GM12891 (cell line): ENCODE results near the gene MICU1.
A peak's percentile ranks its signal among the peaks of the same experiment; 100 is the strongest.

Experiments
- DNase-seq: peaks from one replicate; pipeline ENCODE4 v3.0.0; 2011; ENCODE audit warnings: low spot score; ENCODE audit not compliant: insufficient read length
- FAIRE-seq: peaks from 2 replicates; lab custom pipeline; 2011; peaks lifted over from hg19 to GRCh38; lab: Jason Lieb, UNC
- PAX5 ChIP-seq: IDR thresholded peaks from 2 replicates; pipeline ENCODE4 v1.6.1; 2011; ENCODE audit warnings: low read length, moderate library complexity, mild to moderate bottlenecking; ENCODE audit not compliant: insufficient read depth, severe bottlenecking
- POLR2A ChIP-seq: IDR thresholded peaks from 2 replicates; pipeline ENCODE4 v1.6.1; 2011; ENCODE audit warnings: low read depth, low read length, control low read depth
- POLR2AphosphoS5 ChIP-seq: IDR thresholded peaks from 2 replicates; pipeline ENCODE4 v1.6.1; 2011; ENCODE audit warnings: low read depth, low read length, control low read depth
- POU2F2 ChIP-seq: IDR thresholded peaks from 2 replicates; pipeline ENCODE4 v1.6.1; 2011; ENCODE audit warnings: low read depth, mild to moderate bottlenecking, control low read depth, low read length, moderate library complexity
- SPI1 ChIP-seq: IDR thresholded peaks from 2 replicates; pipeline ENCODE4 v1.6.1; 2011; ENCODE audit warnings: low read depth, low read length, control low read depth
- TAF1 ChIP-seq: IDR thresholded peaks from 2 replicates; pipeline ENCODE4 v1.6.1; 2011; ENCODE audit warnings: low read depth, low read length, control low read depth

Gene MICU1

DNA sequence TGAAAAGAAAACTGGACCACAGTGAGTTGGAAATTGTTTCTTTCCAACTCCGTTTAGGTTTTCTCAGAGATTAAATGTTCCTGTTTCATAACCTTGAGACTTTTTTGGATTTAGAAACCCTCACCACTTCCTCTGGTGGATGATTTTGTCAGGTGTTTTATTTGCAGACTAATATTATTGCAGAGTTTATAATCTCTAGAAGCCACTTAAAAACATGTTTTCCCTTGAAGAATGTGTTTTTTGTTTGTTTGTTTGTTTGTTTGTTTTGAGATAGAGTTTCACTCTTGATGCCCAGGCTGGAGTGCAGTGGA lies 520 bp upstream of the MICU1 start:
- FAIRE-seq (no peak), DNase-seq (no peak)
- TF ChIP-seq POLR2AphosphoS5 (no peak), TAF1 (no peak), PAX5 (no peak), POU2F2 (no peak), POLR2A (no peak), SPI1 (no peak)

- FAIRE-seq, result peak; percentile 9
- DNase-seq, result no peak
Measured at GRCh38 chr10:72625276-72625607, 637 bp downstream of the MICU1 start.

GRCh38 chr10:72622271-72622670 lies 3.6 kb downstream of the MICU1 start:
- no peak for TF ChIP-seq SPI1
- no peak for TF ChIP-seq POLR2A
- no peak for TF ChIP-seq POLR2AphosphoS5
- TF ChIP-seq POU2F2, result no peak
- no peak for TF ChIP-seq TAF1
- TF ChIP-seq PAX5, result no peak
- no peak for FAIRE-seq
- no peak for DNase-seq

More at GRCh38 chr10:72625276-72625607, 637 bp downstream of the MICU1 start:
- TF ChIP-seq POLR2A, result no peak
- no peak for TF ChIP-seq POLR2AphosphoS5
- no peak for TF ChIP-seq PAX5

DNA sequence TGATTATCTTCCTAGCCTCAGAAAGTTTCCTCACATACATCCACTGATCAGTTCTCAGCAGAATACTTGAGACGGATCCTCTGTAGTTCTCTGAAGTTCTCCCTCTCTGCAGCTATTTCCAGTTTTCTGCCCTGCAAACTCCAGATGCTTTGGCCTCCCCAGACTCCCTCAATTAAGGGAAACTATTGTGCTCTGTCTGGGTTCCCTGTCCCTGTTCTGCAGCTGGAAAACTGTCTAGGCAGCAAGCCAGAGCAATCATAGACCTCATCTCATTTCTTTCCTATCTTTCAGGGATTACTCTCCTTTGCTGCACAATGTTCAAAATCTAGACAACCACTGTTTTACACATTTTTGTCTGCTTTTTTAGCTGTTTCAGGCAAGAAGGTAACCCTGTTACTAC lies 9.2 kb downstream of the MICU1 start:
- FAIRE-seq (no peak), DNase-seq (no peak)
- TF ChIP-seq POLR2AphosphoS5 (no peak), SPI1 (no peak), POU2F2 (no peak), PAX5 (no peak), POLR2A (no peak), TAF1 (no peak)

DNA sequence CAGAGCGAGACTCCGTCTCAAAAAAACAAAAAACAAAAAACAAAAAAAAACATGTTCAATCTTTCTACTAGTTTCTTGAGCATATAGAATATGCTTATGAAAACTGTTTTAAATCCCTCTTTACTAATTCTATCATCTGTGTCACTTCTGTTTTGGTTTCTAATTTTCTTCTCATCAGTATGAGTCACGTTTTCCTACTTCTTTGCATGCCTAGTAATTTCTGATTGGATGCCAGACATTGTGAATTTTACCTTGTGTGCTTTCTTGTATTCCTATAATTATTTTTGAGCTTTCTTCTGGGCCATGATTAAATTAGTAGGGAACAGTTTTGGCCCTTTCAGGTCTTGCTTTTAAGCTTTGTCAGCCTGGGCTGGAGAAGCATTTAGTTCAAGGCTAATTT lies 9.9 kb downstream of the MICU1 start:
- TF ChIP-seq POLR2AphosphoS5, result no peak
- no peak for TF ChIP-seq POU2F2
- no peak for TF ChIP-seq POLR2A
- no peak for TF ChIP-seq SPI1
- no peak for TF ChIP-seq PAX5
- TF ChIP-seq TAF1, result no peak
- FAIRE-seq, result no peak
- no peak for DNase-seq

DNA sequence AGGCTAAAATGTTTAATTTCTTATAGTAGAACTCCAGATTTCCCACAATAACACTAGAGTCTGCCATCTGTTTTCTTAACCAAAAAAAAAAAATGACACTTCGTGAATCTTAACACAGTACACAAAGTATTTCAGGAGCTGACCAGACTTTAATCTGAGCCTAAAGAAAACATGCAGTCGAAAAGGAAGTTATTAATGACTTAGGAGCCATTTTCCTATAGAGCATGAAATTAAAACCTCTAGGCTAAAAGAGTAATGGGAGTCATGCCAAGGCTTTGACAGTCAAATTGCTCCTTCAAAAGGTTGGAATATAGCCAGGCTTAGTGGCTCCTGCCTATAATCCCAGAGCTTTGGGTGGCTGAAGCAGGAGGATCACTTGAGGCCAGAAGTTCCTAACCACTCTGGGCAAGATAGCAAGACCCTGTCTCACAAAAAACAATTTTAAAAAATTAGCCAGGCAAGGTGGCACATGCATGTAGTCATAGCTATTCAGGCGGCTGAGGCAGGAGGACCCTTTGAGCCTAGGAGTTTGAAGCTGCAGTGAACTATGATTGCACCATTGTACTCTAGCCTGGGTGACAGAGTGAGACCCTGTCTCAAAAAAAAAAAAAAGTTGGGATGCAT lies 13.6 kb downstream of the MICU1 start:
- no peak for FAIRE-seq

GRCh38 chr10:72611783-72612182 lies 14.1 kb downstream of the MICU1 start:
- DNase-seq (no peak), FAIRE-seq (no peak)
- TF ChIP-seq POLR2A (no peak), POLR2AphosphoS5 (no peak), SPI1 (no peak), POU2F2 (no peak), PAX5 (no peak), TAF1 (no peak)

More for the DNA sequence above, 13.6 kb downstream of the MICU1 start:
- TF ChIP-seq TAF1 (no peak), POU2F2 (no peak), POLR2A (no peak), POLR2AphosphoS5 (no peak), SPI1 (no peak), PAX5 (no peak)
- no peak for DNase-seq

GRCh38 chr10:72610466-72610865 lies 15.4 kb downstream of the MICU1 start:
- FAIRE-seq (no peak), DNase-seq (no peak)
- TF ChIP-seq TAF1, result no peak
- no peak for TF ChIP-seq SPI1
- no peak for TF ChIP-seq POLR2A
- no peak for TF ChIP-seq PAX5
- no peak for TF ChIP-seq POLR2AphosphoS5
- no peak for TF ChIP-seq POU2F2

- TF ChIP-seq POLR2AphosphoS5, result no peak
- TF ChIP-seq POU2F2, result no peak
- TF ChIP-seq TAF1, result no peak
- TF ChIP-seq SPI1, result no peak
- TF ChIP-seq PAX5, result no peak
- no peak for TF ChIP-seq POLR2A
- DNase-seq (no peak), FAIRE-seq (no peak)
Measured at GRCh38 chr10:72605122-72605521, 20.8 kb downstream of the MICU1 start.

GRCh38 chr10:72601144-72601543 lies 24.7 kb downstream of the MICU1 start:
- TF ChIP-seq PAX5 (no peak), POU2F2 (no peak), POLR2A (no peak), SPI1 (no peak), POLR2AphosphoS5 (no peak), TAF1 (no peak)
- FAIRE-seq, result no peak
- no peak for DNase-seq
